Ovary (tissue), 9 donors: ENCODE data around the gene P2RY11. TPM values are rescaled to one million over a fixed set of nuclear protein-coding genes. Genes with fewer than 3 reads are reported as not detected.

ENCODE experiments used
- DNase-seq, 5 donors: peaks; one replicate each; pipeline ENCODE4 v3.0.0-alpha.2; 2019 to 2020
- H3K27ac ChIP-seq, 2 donors: fragments of 200-600 bp; one replicate each; pipeline versions ENCODE4 v1.5.1 to v1.8.0; 2019 to 2022
- H3K27me3 ChIP-seq: fragments of 200-600 bp; one replicate; pipeline ENCODE4 v1.8.0; 2022
- H3K36me3 ChIP-seq: fragments of 200-600 bp; sonication (generic); one replicate; pipeline ENCODE4 v1.5.1; 2019
- H3K4me1 ChIP-seq: one replicate; pipeline ENCODE4 v1.8.1; 2013; ENCODE audit warnings: mild to moderate bottlenecking, moderate library complexity; ENCODE audit not compliant: insufficient read depth
- H3K4me3 ChIP-seq: fragments of 200-600 bp; sonication (generic); one replicate; pipeline ENCODE4 v1.5.1; 2017
- H3K9me3 ChIP-seq, 2 donors: fragments of 200-600 bp in 1 of 2; sonication (generic) in 1 of 2; one replicate each; pipeline versions ENCODE4 v1.5.1 to v1.8.1; 2013 to 2019; ENCODE audit warnings: mild to moderate bottlenecking in 1 of 2, moderate library complexity in 1 of 2
- CTCF ChIP-seq, 3 donors: fragments of 450-650 bp in 2 of 3; fragments of 200-600 bp in 1 of 3; IDR thresholded peaks; one replicate each; pipeline versions ENCODE4 v1.5.1 to v1.8.0; 2016 to 2022; ENCODE audit warnings: antibody characterized with exemption in 3 of 3, mild to moderate bottlenecking in 1 of 3
- EP300 ChIP-seq: sonication (generic); formaldehyde crosslinking; IDR thresholded peaks from one replicate; pipeline ENCODE4 v1.6.1; 2017; ENCODE audit warnings: antibody characterized with exemption
- POLR2A ChIP-seq: fragments of 450-650 bp; IDR thresholded peaks from one replicate; pipeline ENCODE4 v1.6.1; 2017; ENCODE audit warnings: antibody characterized with exemption, mild to moderate bottlenecking, moderate library complexity
- WGBS, 3 donors: extraction: QIAGEN DNeasy Blood & Tissue Kit in 1 of 3; methylation state at CpG; one replicate each; pipeline versions ENCODE4 v1.1.5 to v1.1.7; 2013 to 2017; 5-methylcytosine and 5-hydroxymethylcytosine counted together
- intact Hi-C, 4 donors: fragments of 100-400 bp; cut with DNase I; formaldehyde crosslinking; loops; one replicate each; pipeline versions ENCODE4 v1.11.0 to v1.15.1; 2022 to 2023
- polyA plus RNA-seq, 2 donors: library from polyadenylated mRNA; stranded (reverse); fragments of 200-250 nt in 1 of 2; fragments of 350-450 nt in 1 of 2; fragmentation: Illumina TruSeq in 1 of 2; extraction: RNeasy Lipid Tissue Mini Kit (QIAGEN cat#74804) in 1 of 2; gene quantifications; one replicate each; pipeline ENCODE4 v1.2.3, GENCODE V29; 2013 to 2014
- total RNA-seq, 7 donors: library from RNA; depleted of rRNA in 2 of 7; stranded (reverse); fragments of >200 nt in 2 of 7; fragmentation: NEBNext Ultra II Directional in 3 of 7; extraction: Animal tissue kit (Norgen Biotek cat#: 25700) in 3 of 7; gene quantifications; one replicate each; pipeline versions ENCODE4 v1.1.0 to v1.2.4, GENCODE V29; 2016 to 2023
- donor health status: DM: no; HTN: no; CAD: no; lungs with moderate emphysema.
- donor health status: DM: no; HTN: no; CAD: no.
- donor health status: Bipolar disorder and iron deficiency.
- donor health status: DM: yes; HTN: yes; CAD: no.
- donor health status: DM: no; HTN: no; CAD: no.
- donor health status: DM: yes; HTN: yes; CAD: no.

The P2RY11 gene
- total and polyA plus RNA-seq, 9 donors = 2.1 to 18.5 (median 12.8) TPM

GRCh38 chr19:10137751-10138682, 26.5 kb downstream of the P2RY11 start:
- no peak for TF ChIP-seq POLR2A
- Histone ChIP-seq H3K4me3 (no peak overlapping the region), H3K27me3 (no peaks in the 10 kb centered on the region), H3K9me3 (no peaks in the 10 kb centered on the region), H3K4me1 (no peaks in the 10 kb centered on the region), H3K36me3 (peaks cover 2% of the 10 kb centered on the region), H3K27ac (no peak overlapping the region)
- 83 to 86% (median 84%) methylated on average over 38 of the region's 38 CpGs for WGBS, 3 donors
- no peak for DNase-seq
- intact Hi-C loops = no loop called here

GRCh38 chr19:10138879-10139795, 27.6 kb downstream of the P2RY11 start:
- Histone ChIP-seq H3K27me3 (no peaks in the 10 kb centered on the region), H3K27ac (no peak overlapping the region), H3K36me3 (peaks cover 2% of the 10 kb centered on the region), H3K9me3 (no peaks in the 10 kb centered on the region), H3K4me1 (no peaks in the 10 kb centered on the region), H3K4me3 (no peak overlapping the region)
- intact Hi-C loops = no loop called here
- 91 to 93% (median 92%) methylated on average over 25 to 27 of the region's 27 CpGs for WGBS, 3 donors
- no peak for DNase-seq
- no peak for TF ChIP-seq POLR2A
- no peak for TF ChIP-seq EP300
- TF ChIP-seq CTCF (IDR thresholded peaks at IDR 0.05) = no peak

- Histone ChIP-seq H3K27ac (no peak overlapping the region), H3K4me3 (no peak overlapping the region), H3K4me1 (no peaks in the 10 kb centered on the region), H3K36me3 (peaks cover 2% of the 10 kb centered on the region), H3K27me3 (no peaks in the 10 kb centered on the region), H3K9me3 (no peaks in the 10 kb centered on the region)
- 94 to 95% (median 94%) methylated on average over 21 to 23 of the region's 23 CpGs for WGBS, 3 donors
- TF ChIP-seq POLR2A (no peak), CTCF (IDR thresholded peaks at IDR 0.05) (no peak), EP300 (no peak)
- DNase-seq = no peak
- intact Hi-C loops = no loop called here
Measured at GRCh38 chr19:10139952-10140351, 28.5 kb downstream of the P2RY11 start.

- Histone ChIP-seq H3K9me3 (no peaks in the 10 kb centered on the region), H3K4me3 (no peak overlapping the region), H3K4me1 (no peaks in the 10 kb centered on the region), H3K27ac (no peak overlapping the region), H3K36me3 (peaks cover 2% of the 10 kb centered on the region), H3K27me3 (no peaks in the 10 kb centered on the region)
- no peak for TF ChIP-seq POLR2A
- TF ChIP-seq EP300 = no peak
- no peak for TF ChIP-seq CTCF (IDR thresholded peaks at IDR 0.05)
- intact Hi-C loops = no loop called here
- WGBS, 3 donors = 86 to 90% (median 90%) methylated on average over 13 of the region's 13 CpGs
- DNase-seq = no peak
Measured at GRCh38 chr19:10141479-10141878, 30.0 kb downstream of the P2RY11 start.
